IMR-90 (cell line): ENCODE measurements around the gene VGLL1. TPM values are rescaled to one million over a fixed set of nuclear protein-coding genes. Genes with fewer than 3 reads are reported as not detected.

Experiments used
- ATAC-seq: fragments of 200-7000 bp; cut with Tn5 transposase; 2 replicates; pipeline ENCODE4 v1.9.1; 2020; ENCODE audit warnings: low read depth, mild to moderate bottlenecking, moderate library complexity
- BruUV-seq: library from RNA; stranded (reverse); fragments of 400-500 nt; replicated peaks from 2 replicates; lab custom pipeline; 2021; lab: Mats Ljungman, UMichigan
- CTCF ChIA-PET: fragments of 300-600 bp; formaldehyde crosslinking; extraction: SDS; loops from one replicate; lab custom pipeline; 2021; ENCODE audit warnings: antibody characterized with exemption; lab: Yijun Ruan, JAX
- POLR2A ChIA-PET: fragments of 300-600 bp; sonication (Branson Sonifier 250); formaldehyde crosslinking; loops from one replicate; lab custom pipeline; 2022; ENCODE audit warnings: antibody characterized with exemption; ENCODE audit not compliant: unreplicated experiment; lab: Charles Lee
- DNase-seq: peaks from one replicate; pipeline ENCODE4 v3.0.0; 2013
- H2AFZ ChIP-seq: replicated peaks from 2 replicates; pipeline ENCODE3; 2013; ENCODE audit warnings: low read length, mild to moderate bottlenecking; ENCODE audit not compliant: poor library complexity
- H2AK5ac ChIP-seq: 2 replicates; pipeline ENCODE4 v1.6.1; 2013; ENCODE audit warnings: low read depth, low read length, inconsistent platforms
- H2AK9ac ChIP-seq: replicated peaks from 2 replicates; pipeline ENCODE3; 2013; ENCODE audit warnings: mild to moderate bottlenecking, low read depth, low read length, moderate library complexity; ENCODE audit not compliant: poor library complexity
- H2BK120ac ChIP-seq: 2 replicates; pipeline ENCODE4 v1.6.1; 2013; ENCODE audit warnings: low read depth, low read length, inconsistent platforms
- H2BK15ac ChIP-seq: 3 replicates; pipeline ENCODE4 v1.6.1; 2013; ENCODE audit warnings: low read depth, low read length, inconsistent platforms
- H2BK20ac ChIP-seq: 2 replicates; pipeline ENCODE4 v1.6.1; 2013; ENCODE audit warnings: low read depth, mild to moderate bottlenecking, inconsistent platforms, low read length, moderate library complexity
- H2BK5ac ChIP-seq: 2 replicates; pipeline ENCODE4 v1.6.1; 2013; ENCODE audit warnings: mild to moderate bottlenecking, low read depth, low read length, inconsistent platforms; ENCODE audit not compliant: poor library complexity, severe bottlenecking
- H3K14ac ChIP-seq: replicated peaks from 2 replicates; pipeline ENCODE4 v1.6.1; 2013; ENCODE audit warnings: low read depth, low read length, inconsistent platforms
- H3K18ac ChIP-seq: 2 replicates; pipeline ENCODE4 v1.6.1; 2013; ENCODE audit warnings: low read depth, low read length, control low read depth
- H3K23ac ChIP-seq: 2 replicates; pipeline ENCODE4 v1.6.1; 2013; ENCODE audit warnings: low read depth, low read length, inconsistent platforms
- H3K27ac ChIP-seq: 2 replicates; pipeline ENCODE4 v1.5.1; 2013; ENCODE audit warnings: mild to moderate bottlenecking, control low read depth, low read length; ENCODE audit not compliant: insufficient read depth
- H3K27me3 ChIP-seq: 2 replicates; pipeline ENCODE4 v1.6.1; 2013; ENCODE audit warnings: low read length; ENCODE audit not compliant: control insufficient read depth, insufficient read depth
- H3K36me3 ChIP-seq: 2 replicates; pipeline ENCODE4 v1.6.1; 2013; ENCODE audit warnings: low read length, mixed read lengths; ENCODE audit not compliant: control insufficient read depth, insufficient read depth
- H3K4ac ChIP-seq: 2 replicates; pipeline ENCODE4 v1.6.1; 2013; ENCODE audit warnings: low read depth, low read length, inconsistent platforms
- H3K4me1 ChIP-seq: 2 replicates; pipeline ENCODE4 v1.6.1; 2013; ENCODE audit warnings: low read length, mixed read lengths; ENCODE audit not compliant: control insufficient read depth, insufficient read depth
- H3K4me2 ChIP-seq: 2 replicates; pipeline ENCODE4 v1.6.1; 2013; ENCODE audit warnings: low read depth, mild to moderate bottlenecking, control low read depth, low read length, moderate library complexity
- H3K4me3 ChIP-seq: 2 replicates; pipeline ENCODE4 v1.5.1; 2013; ENCODE audit warnings: low read depth, mild to moderate bottlenecking, control low read depth, low read length, moderate library complexity; ENCODE audit not compliant: insufficient read depth
- H3K56ac ChIP-seq: 2 replicates; pipeline ENCODE4 v1.6.1; 2013; ENCODE audit warnings: low read length, inconsistent platforms; ENCODE audit not compliant: insufficient read depth; ENCODE audit errors: extremely low read depth
- H3K79me1 ChIP-seq, 2 experiments: 2 replicates each; pipeline ENCODE4 v1.6.1; 2013; ENCODE audit warnings: low read length in 2 of 2, inconsistent platforms in 1 of 2, low read depth in 1 of 2
- H3K9ac ChIP-seq: 2 replicates; pipeline ENCODE4 v1.6.1; 2013; ENCODE audit warnings: low read depth, low read length, control low read depth
- H3K9me1 ChIP-seq: 2 replicates; pipeline ENCODE4 v1.6.1; 2013; ENCODE audit warnings: low read length, inconsistent platforms; ENCODE audit not compliant: insufficient read depth
- H3K9me3 ChIP-seq: 2 replicates; pipeline ENCODE4 v1.6.1; 2013; ENCODE audit warnings: low read length; ENCODE audit not compliant: control insufficient read depth, insufficient read depth
- H4K20me1 ChIP-seq: 2 replicates; pipeline ENCODE4 v1.6.1; 2013; ENCODE audit warnings: low read length, inconsistent platforms; ENCODE audit not compliant: insufficient read depth
- H4K5ac ChIP-seq: 2 replicates; pipeline ENCODE4 v1.6.1; 2013; ENCODE audit warnings: mild to moderate bottlenecking, low read depth, low read length, control low read depth
- H4K8ac ChIP-seq, 2 experiments: 2 replicates each; pipeline ENCODE4 v1.6.1; 2013; ENCODE audit warnings: low read depth in 2 of 2, low read length in 2 of 2, control low read depth in 1 of 2, inconsistent platforms in 1 of 2
- H4K91ac ChIP-seq: 2 replicates; pipeline ENCODE4 v1.6.1; 2013; ENCODE audit warnings: low read depth, low read length, inconsistent platforms; ENCODE audit not compliant: insufficient read depth
- BHLHE40 ChIP-seq: fragments of 150-350 bp; IDR thresholded peaks from 2 replicates; pipeline ENCODE4 v1.6.1; 2016; ENCODE audit warnings: mild to moderate bottlenecking, low read depth, low read length
- CEBPB ChIP-seq: IDR thresholded peaks from 2 replicates; pipeline ENCODE4 v1.6.1; 2012; ENCODE audit warnings: low read depth, low read length, improper control_type of control experiment
- CHD1 ChIP-seq: IDR thresholded peaks from 2 replicates; pipeline ENCODE4 v1.6.1; 2012; ENCODE audit warnings: low read depth, low read length, improper control_type of control experiment
- CTCF ChIP-seq: conservative IDR thresholded peaks from 2 replicates; pipeline ENCODE4 v1.5.1; 2012; ENCODE audit warnings: mild to moderate bottlenecking, low read depth, low read length, improper control_type of control experiment
- ELK1 ChIP-seq: fragments of 150-350 bp; IDR thresholded peaks from 2 replicates; pipeline ENCODE4 v1.6.1; 2016; ENCODE audit warnings: low read depth, mild to moderate bottlenecking, low read length, moderate library complexity, borderline replicate concordance
- FOS ChIP-seq: fragments of 150-350 bp; IDR thresholded peaks from 2 replicates; pipeline ENCODE4 v1.6.1; 2016; ENCODE audit warnings: low read depth, low read length
- MAFK ChIP-seq: IDR thresholded peaks from 2 replicates; pipeline ENCODE4 v1.6.1; 2012; ENCODE audit warnings: low read depth, low read length, improper control_type of control experiment
- MAZ ChIP-seq: IDR thresholded peaks from 2 replicates; pipeline ENCODE4 v1.6.1; 2012; ENCODE audit warnings: low read depth, mild to moderate bottlenecking, low read length, improper control_type of control experiment, moderate library complexity, borderline replicate concordance
- MXI1 ChIP-seq: IDR thresholded peaks from 2 replicates; pipeline ENCODE4 v1.6.1; 2012; ENCODE audit warnings: low read depth, mild to moderate bottlenecking, low read length, moderate library complexity, borderline replicate concordance
- NFE2L2 ChIP-seq: fragments of 150-350 bp; IDR thresholded peaks from 2 replicates; pipeline ENCODE4 v1.6.1; 2016; ENCODE audit warnings: low read depth, mild to moderate bottlenecking, low read length
- POLR2A ChIP-seq: IDR thresholded peaks from 2 replicates; pipeline ENCODE4 v1.6.1; 2012; ENCODE audit warnings: mild to moderate bottlenecking, low read depth, low read length
- RCOR1 ChIP-seq: IDR thresholded peaks from 2 replicates; pipeline ENCODE4 v1.6.1; 2012; ENCODE audit warnings: mild to moderate bottlenecking, low read length, improper control_type of control experiment; ENCODE audit not compliant: insufficient replicate concordance
- RFX5 ChIP-seq: IDR thresholded peaks from 2 replicates; pipeline ENCODE4 v1.8.0; 2012; ENCODE audit warnings: low read depth, mild to moderate bottlenecking, low read length, moderate library complexity
- SMC3 ChIP-seq: fragments of 150-350 bp; IDR thresholded peaks from 2 replicates; pipeline ENCODE4 v1.6.1; 2016; ENCODE audit warnings: low read depth, mild to moderate bottlenecking, antibody characterized with exemption, low read length, moderate library complexity
- USF2 ChIP-seq: fragments of 150-350 bp; IDR thresholded peaks from 2 replicates; pipeline ENCODE4 v1.6.1; 2017; ENCODE audit warnings: mild to moderate bottlenecking, antibody characterized with exemption, low read length, low read depth
- WGBS, 2 experiments: methylation state at CpG; one replicate each; pipeline versions ENCODE4 v1.1.5 to v1.1.7; 2013; ENCODE audit warnings: missing lambda C conversion rate in 2 of 2; ENCODE audit not compliant: insufficient read length in 1 of 2; ENCODE audit errors: extremely low coverage in 2 of 2; 5-methylcytosine and 5-hydroxymethylcytosine counted together
- dilution Hi-C: fragments of 300-500 bp; cut with HindIII; formaldehyde crosslinking; loops from one replicate; pipeline ENCODE4 v1.14.3; 2018; ENCODE audit warnings: low sequenced_read_pairs; ENCODE audit not compliant: unreplicated experiment
- in situ Hi-C: fragments of 300-500 bp; cut with MboI; formaldehyde crosslinking; loops from 3 replicates; pipeline ENCODE4 v1.14.3; 2019; ENCODE audit warnings: low sequenced_read_pairs, inconsistent platforms, mixed read lengths
- intact Hi-C: fragments of 100-400 bp; cut with micrococcal nuclease; formaldehyde crosslinking; loops from 2 replicates; pipeline ENCODE4 v1.10.0; 2022
- polyA plus RNA-seq, 3 experiments: library from polyadenylated mRNA; depleted of rRNA; stranded (reverse); fragments of >200 nt; gene quantifications; 2 replicates each; pipeline ENCODE4 v1.2.3, GENCODE V29; 2012; ENCODE audit warnings: low replicate concordance in 1 of 3
- total RNA-seq: library from RNA; depleted of rRNA; stranded (reverse); fragments of >200 nt; gene quantifications from 2 replicates; pipeline ENCODE4 v1.2.3, GENCODE V29; 2012

The VGLL1 gene
- total and polyA plus RNA-seq, 2 of the 4 experiments (the other 2 are of a cell fraction) = not detected

GRCh38 chrX:136525738-136526606 lies 6.0 kb upstream of the VGLL1 start:
- Histone ChIP-seq H3K4ac (no peak overlapping the region), H3K79me1 (no peaks in the 10 kb centered on the region), H3K36me3 (no peaks in the 10 kb centered on the region), H3K23ac (no peak overlapping the region), H2BK120ac (no peak overlapping the region), H2AK5ac (no peak overlapping the region), H3K9me3 (no peaks in the 10 kb centered on the region), H3K14ac (no peak overlapping the region), H2BK5ac (no peak overlapping the region), H4K20me1 (no peaks in the 10 kb centered on the region), H2BK15ac (no peak overlapping the region), H3K56ac (no peak overlapping the region), H2AK9ac (no peak overlapping the region), H2BK20ac (no peak overlapping the region), H4K5ac (no peak overlapping the region), H3K4me2 (no peak overlapping the region), H3K4me3 (no peak overlapping the region), H3K4me1 (no peaks in the 10 kb centered on the region), H3K9me1 (no peaks in the 10 kb centered on the region), H3K27ac (no peak overlapping the region), H4K8ac (no peak overlapping the region), H3K27me3 (no peaks in the 10 kb centered on the region; the same call in 1 of the 2 replicates), H4K91ac (no peak overlapping the region), H2AFZ (no peak overlapping the region), H3K9ac (no peak overlapping the region), H3K18ac (no peak overlapping the region)
- intact Hi-C loops (no loop called here), dilution Hi-C loops (no loop called here), in situ Hi-C loops (no loop called here)
- ChIA-PET POLR2A (no interaction called here), CTCF (no interaction called here)
- peak; percentile 85 for DNase-seq
- ATAC-seq = peak; percentile 91
- 0% methylated on average over 1 of the region's 2 CpGs; no CpG with 5 or more reads in 1 of the 2 experiments for WGBS, 2 experiments
- no TSS peak for BruUV-seq
- no peak for TF ChIP-seq CEBPB
- TF ChIP-seq MXI1 = no peak
- TF ChIP-seq MAZ = no peak
- TF ChIP-seq USF2 = no peak
- no peak for TF ChIP-seq BHLHE40
- TF ChIP-seq MAFK = no peak
- TF ChIP-seq ELK1 = no peak
- TF ChIP-seq CHD1 = no peak
- TF ChIP-seq RFX5 = no peak
- TF ChIP-seq POLR2A = no peak
- no peak for TF ChIP-seq CTCF
- TF ChIP-seq SMC3 = no peak
- no peak for TF ChIP-seq NFE2L2
- TF ChIP-seq FOS = no peak
- TF ChIP-seq RCOR1 = no peak
